NCI-H524 (cell line): ENCODE results near the gene RAPGEF5.

Experiments used
- DNase-seq, 2 experiments: peaks; one replicate each; lab custom pipeline; 2025; lab: John Stamatoyannopoulos, UW

RAPGEF5 gene

DNA sequence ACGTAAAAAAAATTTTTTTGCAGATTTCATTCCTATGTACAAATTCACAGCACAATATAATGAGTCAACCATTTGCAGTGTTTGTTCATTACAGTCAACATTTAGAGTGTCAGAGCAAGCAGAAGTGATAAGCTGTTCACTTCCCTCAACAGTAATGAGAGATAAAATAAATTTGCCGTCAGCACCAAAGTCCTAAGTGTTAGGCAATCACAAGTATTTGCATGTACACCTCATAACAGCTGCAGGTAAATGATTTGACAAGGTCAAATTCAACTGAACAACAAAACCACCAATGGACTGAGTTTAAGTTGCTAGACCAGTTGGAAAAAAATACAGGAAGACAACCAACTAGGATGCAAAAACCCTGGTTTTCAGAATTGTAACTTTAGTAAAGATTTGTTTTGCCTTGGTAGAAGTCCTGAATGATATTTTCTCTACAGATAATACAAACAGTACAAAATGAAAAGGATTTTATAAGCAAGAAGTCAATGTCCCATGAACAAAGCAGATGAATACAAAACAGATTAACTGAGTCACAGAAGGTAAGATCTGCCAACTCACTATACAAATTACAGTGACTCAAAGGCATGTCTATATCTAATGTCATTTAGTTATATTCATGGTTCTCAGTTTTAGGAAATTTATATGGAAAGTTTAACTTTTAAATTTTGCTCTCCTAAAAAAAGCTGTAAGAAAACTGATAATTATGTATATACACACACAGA lies 10.4 kb downstream of the RAPGEF5 start:
- no peak for DNase-seq

DNA sequence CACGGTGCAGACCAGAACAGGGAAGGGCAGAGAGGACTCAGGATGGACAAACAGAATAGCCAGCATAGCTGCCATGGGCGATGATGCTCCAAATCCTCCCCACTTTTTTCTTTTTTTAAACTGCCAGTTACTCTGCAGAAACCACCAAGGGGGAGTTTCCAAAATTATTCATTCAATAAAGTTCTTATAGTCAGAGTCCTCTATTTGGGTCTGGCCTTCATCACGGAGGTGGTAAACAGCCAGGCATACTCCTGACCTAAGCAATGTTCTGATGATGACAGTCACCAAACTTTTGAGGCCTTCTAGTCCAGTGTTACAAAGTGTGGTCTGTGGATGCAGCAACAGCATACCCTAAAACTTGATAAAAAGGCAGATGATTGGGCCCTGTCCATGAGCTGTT lies 12.3 kb downstream of the RAPGEF5 start:
- DNase-seq: no peak

DNA sequence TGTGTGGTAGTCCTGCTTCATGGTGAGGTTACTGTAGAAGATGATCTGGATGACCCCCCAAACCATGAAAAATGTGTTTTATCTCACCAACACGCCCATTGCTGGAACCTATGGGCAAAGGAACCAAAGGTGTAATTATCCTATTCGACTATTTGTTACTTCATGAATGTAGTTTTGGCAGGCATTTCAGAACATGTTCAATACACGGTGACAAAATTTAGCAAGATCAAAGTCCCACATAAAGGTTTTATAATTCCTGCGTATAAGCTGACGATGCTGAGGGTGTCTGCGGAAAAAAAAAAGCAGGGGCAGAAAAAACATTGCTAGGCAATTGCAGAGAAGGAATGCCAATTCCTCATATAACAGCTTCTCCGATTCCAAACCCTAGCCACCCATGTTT lies 13.3 kb downstream of the RAPGEF5 start:
- no peak for DNase-seq

DNA sequence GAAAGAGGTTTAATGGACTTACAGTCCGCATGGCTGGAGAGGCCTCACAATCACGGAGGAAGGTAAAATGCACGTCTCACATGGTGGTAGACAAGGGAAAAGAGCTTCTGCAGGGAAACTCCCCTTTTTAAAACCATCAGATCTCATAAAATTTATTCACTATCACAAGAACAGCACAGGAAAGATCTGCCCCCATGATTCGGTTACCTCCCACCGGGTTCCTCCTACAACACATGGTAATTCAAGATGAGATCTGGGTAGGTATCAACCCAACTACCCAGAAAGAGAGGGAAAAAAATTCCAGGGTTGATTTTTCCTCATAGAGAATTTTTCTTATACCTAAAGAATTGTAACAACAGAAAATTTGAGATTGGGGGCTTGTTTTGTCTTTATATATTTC lies 13.9 kb downstream of the RAPGEF5 start:
- no peak for DNase-seq

DNA sequence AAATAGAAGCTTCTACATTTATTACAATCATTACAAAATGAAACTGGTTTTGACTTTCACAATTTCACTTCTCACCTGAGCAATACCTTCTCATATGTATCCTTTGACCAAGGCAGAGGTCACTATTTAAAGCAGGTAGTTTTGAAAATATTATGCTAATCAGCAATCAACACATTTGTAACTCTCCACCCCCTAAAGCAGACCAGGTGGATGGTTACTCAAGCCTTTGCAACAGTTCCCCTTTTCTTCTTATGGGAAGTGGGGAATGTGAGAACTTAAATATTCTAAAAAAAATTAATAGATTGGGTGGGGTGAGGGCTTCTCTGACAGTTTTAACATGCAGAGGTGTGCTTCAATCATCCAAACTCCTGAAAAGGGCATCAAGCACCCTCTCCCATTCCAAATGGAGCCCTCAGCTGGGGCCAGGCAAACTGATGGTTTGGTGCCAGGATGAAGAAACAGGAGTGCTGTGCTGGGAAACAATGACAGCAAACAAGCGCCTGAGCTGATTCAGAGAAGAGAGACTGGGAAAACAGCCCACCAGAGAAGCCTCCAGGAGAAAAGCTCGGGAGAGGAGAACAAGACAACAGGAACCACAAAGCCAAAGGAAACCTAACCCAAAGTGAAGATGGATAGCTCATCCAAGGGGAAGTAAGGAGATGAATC lies 17.1 kb downstream of the RAPGEF5 start:
- no peak for DNase-seq

DNA sequence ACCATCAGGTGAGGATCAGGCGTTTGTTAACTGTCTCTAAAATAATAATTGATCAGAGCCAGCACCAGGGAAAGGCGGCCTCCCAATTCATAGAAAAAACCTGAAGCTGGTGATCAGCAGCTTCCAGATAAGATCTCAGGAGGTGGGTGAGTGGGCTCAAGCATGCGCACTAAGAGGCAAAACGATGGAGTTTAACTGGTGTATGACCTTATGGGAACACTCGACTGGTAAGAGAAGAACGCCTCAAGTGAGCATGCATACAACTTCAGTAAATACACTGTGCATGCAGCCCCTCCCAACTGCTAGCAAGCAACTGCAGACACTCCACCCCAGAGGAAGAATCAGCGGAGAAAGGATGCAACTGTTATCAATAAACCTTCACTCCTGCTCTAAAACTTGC lies 18.1 kb downstream of the RAPGEF5 start:
- no peak for DNase-seq

DNA sequence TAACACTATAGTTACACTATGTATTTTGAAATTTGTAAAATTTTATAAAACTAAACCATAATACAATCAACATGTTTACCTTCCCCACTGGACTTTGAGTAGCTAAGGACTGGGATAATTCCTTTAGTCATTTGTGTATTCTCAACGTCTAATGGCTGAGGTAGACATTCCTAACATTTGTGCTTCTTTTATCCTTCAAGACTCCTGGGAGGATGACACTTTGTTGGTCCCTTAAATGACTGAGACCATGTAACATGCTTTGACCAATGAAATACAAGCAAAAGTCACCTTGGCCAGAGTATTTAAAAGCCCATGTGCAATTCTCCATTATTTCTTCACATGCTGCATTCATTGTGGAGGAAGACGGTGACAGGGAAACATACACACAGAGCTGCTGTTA lies 18.5 kb downstream of the RAPGEF5 start:
- DNase-seq: no peak

DNA sequence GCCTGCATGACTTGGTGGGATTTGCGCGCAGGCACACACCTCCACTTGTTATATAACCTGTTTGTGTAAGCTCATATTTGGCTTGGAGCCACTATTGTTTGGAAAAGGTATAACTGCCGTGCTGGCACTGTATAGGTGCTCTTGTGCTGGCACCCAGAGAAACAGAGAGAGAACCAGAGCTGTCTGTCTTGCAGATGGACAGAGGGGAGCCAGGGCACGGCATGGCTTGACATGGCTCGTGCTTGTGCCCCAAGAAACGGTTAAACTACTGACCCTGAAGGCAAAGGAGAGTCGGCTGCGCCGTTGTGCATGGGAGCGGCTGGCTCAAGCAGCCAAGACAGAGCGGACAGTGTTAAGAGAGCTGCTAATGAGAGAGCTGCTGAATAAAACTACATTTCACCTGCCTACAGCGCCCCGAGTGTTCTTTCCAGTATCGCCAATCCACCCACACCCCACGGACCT lies 23.2 kb downstream of the RAPGEF5 start:
- no peak for DNase-seq

DNA sequence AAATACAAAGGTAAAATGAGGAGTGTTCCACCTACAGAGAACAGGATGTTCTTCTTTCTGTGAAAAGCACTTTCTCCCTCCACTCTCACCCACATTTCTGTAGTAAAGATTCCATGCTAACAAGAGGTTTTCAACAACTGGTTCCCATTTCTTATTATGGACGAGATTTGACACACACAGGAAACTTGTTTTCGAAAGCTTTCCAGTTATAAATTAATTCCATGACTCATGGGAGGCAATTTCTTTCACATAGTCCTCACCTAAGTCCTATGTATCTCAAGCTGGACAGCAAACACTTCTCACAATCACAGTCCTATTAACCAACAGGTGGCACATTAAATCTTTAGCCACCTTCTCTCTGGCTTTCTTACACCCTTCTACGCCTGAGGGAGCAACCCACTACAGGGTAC lies 24.5 kb downstream of the RAPGEF5 start:
- no peak for DNase-seq

DNA sequence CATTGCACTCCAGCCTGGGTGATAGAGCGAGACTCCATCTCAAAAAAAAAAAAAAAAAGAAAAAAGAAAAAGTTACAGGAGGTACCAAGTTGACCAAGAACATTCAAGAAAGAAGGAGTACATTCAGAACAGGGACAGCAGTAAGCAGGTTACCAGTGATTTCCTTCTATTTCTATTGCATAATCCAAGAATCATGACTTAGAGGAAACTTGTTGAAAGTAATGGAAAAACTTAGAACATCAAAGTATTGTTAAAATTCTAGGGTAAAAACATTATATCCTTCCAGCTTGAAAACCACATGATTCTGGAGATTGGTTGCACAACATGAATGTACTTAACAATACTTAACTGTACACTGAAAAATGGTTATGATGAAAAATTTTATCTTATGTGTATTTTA lies 25.2 kb downstream of the RAPGEF5 start:
- DNase-seq: no peak

DNA sequence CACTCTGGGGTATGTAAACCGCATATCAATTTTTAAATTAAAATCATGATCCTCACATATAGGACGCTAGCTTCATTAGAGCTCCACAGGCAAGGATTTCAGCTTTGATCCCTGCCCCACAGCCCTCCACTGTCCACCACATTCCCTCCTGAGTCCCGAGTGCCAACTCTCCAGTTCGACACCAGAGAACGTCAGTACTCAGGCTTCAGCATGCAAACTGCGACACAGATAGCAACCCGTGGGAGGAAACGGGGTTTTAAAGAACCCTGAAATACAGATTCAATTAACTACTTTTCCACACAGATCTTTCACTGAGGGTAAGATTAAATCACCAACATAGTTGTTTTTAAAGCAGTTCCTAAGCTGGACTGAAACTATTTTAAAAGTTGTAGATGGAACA lies 26.1 kb downstream of the RAPGEF5 start:
- DNase-seq: no peak

DNA sequence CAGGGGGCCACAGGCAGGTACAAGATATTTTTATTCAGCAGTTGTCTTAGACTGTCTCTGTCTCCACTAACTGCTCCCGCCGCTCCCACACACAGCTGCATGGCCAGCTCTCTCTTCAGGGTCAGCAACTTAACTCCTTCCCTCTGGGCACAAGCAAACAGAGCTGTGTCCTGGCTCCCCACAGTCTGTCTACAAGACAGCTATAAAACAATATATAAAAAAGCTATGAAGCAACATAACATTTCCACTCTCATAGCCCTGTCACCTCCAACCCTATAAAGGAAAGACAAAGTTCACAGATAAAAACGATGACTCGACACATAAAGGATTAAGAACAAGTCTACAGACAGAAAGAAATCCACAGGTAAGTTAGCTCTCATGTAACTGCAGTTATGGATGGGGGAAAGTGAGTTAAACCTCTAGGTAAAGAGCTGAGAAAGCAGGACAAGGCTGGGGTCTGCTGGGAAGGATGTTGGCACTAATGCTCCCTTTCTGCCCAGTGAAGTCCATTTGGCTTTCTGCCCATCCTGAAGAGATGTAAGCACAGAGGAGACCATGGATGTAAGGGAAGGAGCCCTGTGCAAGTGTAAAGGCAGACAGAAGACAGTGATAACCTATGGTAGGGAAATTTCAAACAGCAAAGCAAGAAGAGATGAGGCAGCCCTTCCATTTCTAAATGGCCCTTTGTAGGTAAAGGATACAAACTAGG lies 27.0 kb downstream of the RAPGEF5 start:
- DNase-seq: no peak

DNA sequence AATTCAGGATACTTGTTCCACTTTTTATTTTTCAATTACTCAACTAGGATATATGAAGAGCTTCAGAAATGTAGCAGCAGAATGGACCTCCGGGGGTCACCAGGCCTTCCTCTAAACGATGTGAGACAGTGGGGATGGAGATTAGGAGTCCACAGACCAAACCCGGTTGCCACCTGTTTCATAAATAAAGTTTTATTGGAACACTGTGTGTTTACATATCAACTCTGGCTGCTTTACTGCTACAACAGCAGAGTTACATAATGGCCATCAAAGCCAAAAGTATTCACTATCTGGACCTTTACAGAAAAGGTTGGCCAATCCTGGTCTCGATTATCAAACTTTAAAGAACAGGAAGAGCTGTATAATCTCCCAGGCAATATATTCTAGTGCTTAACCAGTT lies 30.8 kb downstream of the RAPGEF5 start:
- DNase-seq: no peak

DNA sequence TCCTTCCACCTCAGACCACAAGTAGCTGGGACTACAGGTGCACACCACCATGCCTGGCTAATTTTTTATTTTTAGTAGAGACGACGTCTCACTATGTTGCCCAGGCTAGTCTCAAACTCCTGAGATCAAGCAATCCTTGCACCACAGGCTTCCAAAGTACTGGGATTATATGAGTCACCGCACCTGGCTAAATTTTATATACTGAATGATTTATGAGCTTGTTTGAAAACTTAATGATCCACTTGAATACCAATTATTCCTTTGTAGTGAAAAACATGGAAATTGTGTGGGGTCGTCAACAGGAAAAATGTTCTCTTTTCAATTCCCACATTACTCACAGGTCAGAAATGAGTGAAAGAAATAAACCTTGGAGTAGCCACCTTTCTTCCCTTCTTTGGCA lies 31.3 kb downstream of the RAPGEF5 start:
- no peak for DNase-seq

DNA sequence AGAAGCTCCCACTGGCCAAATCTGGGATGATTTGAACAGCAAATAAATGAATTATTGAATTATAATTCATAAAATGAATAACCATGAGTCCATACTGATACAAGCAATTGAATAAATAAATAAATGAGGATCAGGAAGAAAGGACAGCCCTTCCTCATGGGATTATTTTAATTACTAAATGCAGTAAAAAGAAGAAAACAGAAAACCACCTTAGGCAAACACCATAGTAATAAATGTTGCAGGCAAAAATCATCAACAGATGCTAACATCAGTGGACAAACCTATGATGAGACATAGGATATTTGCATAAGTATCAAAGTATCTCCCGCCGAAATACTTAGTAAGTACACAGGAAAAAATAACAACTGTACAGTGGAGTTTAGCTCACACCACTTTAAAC lies 33.2 kb downstream of the RAPGEF5 start:
- DNase-seq: no peak

DNA sequence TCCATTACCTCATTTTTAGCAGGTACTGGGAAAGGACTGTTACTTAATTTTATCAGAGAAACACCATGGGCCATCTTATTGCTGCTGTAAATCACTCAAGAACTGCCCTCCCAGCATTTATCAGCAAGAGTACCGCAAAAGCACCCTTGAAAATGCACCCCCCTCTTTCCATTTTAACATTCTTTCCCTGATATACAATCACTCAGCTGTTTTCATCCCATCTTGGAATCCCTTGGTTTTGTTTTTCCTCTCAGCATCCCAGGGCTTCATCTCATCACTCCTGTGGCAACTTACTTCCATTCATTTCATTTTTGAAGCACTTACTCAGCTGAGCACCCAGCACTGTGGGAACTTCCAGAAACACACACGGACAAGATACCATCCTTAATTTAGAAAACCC lies 36.5 kb downstream of the RAPGEF5 start:
- peak in 1 of 2 experiments; percentile 27 for DNase-seq

DNA sequence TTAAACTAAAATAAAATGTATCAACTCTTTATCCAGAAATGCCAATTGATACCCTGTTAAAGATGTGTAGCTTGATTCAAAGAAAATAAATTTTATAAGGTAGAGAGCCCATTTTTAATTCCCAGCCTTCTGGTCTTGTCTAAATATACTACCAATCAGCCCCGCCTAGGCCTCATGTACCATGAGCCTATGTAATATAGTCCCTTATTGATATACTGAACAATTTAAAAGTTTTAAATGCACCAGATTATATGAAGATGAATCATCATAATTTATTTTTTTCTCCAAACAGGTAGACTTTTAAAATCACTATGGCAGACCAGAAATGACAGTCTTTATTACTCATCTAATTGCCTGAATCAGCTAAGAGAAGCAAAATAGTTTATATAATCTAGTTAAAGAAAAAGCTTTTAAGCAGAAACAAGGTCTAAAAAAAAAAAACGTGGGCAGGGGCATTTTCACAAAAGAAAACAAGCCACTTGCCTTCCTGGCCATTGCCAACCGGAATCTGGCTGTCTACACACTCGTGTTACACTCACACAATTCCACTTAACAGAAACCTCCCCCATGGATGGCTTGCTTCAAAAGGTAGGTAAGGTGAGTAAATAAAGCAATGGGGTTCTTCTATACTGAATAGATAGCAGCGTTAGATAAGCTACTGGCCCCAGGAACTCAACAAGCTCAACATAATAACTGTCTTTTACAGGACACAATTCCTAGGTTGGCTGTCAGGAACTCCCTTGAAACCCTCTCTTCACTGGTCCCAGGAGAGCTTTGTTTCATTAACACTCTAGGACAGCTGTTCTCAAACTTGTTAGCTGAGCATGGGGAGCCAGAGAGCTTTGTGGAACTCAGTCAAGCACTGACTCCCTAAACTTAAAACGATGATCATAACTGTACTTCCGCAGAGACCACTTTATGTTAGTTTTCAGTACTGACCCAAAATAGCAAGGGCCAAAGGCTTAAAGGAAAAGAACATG lies 37.2 kb downstream of the RAPGEF5 start:
- peak; percentile 81 to 91 for DNase-seq

DNA sequence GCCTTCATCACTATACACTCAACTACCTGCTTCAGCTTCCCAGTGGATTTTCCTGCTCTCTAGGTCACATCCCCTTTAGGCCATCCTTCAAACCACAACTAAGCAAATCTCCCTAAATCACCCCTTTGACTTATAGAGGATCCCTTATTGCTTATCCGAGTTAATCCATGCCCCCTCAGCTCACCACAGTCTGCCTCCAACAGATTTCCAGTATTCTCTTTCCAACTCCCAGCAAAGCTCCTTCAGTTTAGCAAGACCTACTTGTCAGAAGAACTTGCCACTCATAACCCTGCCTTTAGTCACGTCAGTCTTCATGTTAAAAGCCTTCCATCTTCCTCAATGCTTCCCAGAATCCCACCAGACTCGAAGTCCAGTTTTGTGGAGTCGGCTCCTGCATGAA lies 38.6 kb downstream of the RAPGEF5 start:
- peak; percentile 46 to 85 for DNase-seq

DNA sequence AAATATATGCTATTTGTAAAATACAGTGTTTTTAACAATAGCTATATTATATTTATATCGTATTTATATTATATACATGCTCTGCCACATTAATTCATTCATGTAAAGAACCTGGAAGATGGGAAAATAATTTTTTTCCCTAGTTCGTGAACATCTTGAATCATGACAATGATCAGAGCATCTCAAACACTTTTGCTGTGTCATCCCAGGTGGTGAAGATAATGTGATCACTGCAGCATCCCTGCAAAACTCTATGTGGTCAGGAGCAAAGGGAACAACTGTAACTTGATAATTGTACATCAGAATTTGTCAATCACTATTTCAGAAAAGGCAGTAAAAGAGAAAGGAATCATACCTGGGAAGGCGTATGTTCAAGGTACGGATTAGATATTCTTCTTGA lies 39.3 kb downstream of the RAPGEF5 start:
- no peak for DNase-seq

DNA sequence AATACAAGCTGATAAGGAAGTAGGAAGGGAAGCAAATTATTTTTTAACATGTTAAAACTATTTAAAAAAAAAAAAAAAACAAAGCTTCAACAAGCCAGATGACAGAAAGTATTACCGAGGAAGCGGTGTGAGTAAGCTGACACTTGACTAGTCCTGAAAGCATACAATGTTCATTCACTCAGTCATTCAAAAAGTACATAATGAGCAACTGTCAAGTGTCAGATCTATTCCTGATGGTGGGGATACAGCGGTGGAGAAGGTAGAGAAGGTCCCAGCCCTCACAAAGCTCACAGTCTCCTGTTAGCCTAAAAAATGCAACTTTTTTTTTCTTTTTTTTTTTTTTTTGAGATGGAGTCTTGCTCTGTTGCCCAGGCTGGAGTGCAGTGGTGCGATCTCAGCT lies 40.0 kb downstream of the RAPGEF5 start:
- DNase-seq: no peak

DNA sequence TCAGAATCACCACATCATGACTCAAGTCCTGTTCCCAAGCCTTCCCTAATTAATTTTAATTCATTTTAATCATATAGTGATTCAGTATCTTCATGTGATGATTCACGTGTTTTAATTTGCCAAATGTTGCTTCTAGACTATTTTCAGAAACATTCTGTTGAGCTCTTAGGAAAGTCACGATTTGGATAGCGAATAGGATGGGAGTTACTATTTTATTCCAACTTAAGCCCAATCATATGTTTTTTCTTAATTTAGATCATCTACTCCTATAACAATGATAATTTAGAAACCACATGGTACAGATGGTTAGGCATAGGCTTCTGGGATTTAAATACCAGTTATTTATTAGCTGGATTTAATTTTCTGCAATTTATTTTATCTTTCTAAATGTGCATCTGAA lies 49.1 kb downstream of the RAPGEF5 start:
- no peak for DNase-seq

DNA sequence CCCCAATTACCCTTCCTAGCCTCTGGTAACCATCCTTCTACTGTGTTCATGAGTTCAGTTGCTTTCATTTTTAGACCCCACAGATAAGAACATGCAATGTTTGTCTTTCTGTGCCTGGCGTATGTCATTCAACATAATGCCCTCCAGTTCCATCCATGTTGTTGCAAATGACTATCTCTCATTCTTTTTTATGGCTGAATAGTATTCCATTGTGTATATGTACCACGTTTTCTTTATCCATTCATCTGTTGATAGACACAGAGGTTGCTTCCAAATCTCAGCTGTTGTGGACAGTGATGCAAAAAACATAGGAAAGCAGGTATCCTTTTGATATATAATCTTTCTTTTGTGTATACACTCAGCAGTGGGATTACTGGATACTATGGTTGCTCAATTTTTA lies 51.2 kb downstream of the RAPGEF5 start:
- no peak for DNase-seq
